UCSD-AML1 (cell line): ENCODE results near the gene SIGLEC5.
A peak's percentile ranks its signal among the peaks of the same experiment; 100 is the strongest.
"Not testable (repeated sequence)": the region's sequence is repeated elsewhere in the genome, so short reads cannot be mapped to it uniquely, and the experiment has no call there.

ENCODE experiments used
- DNase-seq: peaks from one replicate; lab custom pipeline; 2025; ENCODE audit not compliant: unreplicated experiment; lab: John Stamatoyannopoulos, UW

SIGLEC5 gene

GRCh38 chr19:51630315-51630714, at the start of gene SIGLEC5:
TSS of gene SIGLEC5 (minus strand) at chr19:51630401. CDS start at chr19:51630335, 66 bp downstream.
- DNase-seq, result peak; percentile 30

- no peak for DNase-seq
These were observed 46.4 kb upstream of the SIGLEC5 start for GRCh38 chr19:51676566-51677083.

GRCh38 chr19:51675911-51676565, 45.8 kb upstream of the SIGLEC5 start:
- not testable (repeated sequence) for DNase-seq

- no peak for DNase-seq
These were observed 38.0 kb upstream of the SIGLEC5 start for GRCh38 chr19:51668216-51668615.

GRCh38 chr19:51664997-51665396, 34.8 kb upstream of the SIGLEC5 start:
- DNase-seq, result no peak

GRCh38 chr19:51664131-51664530, 33.9 kb upstream of the SIGLEC5 start:
- no peak for DNase-seq

GRCh38 chr19:51663650-51664049, 33.4 kb upstream of the SIGLEC5 start:
- no peak for DNase-seq

- DNase-seq, result peak; percentile 64
These were observed 30.9 kb upstream of the SIGLEC5 start for GRCh38 chr19:51660975-51661600.

GRCh38 chr19:51654783-51655182, 24.6 kb upstream of the SIGLEC5 start:
- DNase-seq, result no peak

- DNase-seq, result no peak
These were observed 23.0 kb upstream of the SIGLEC5 start for GRCh38 chr19:51653162-51653561.

- DNase-seq, result no peak
These were observed 22.1 kb upstream of the SIGLEC5 start for GRCh38 chr19:51652266-51652665.

GRCh38 chr19:51651216-51651846, 21.1 kb upstream of the SIGLEC5 start:
- DNase-seq, result no peak

GRCh38 chr19:51647318-51647717, 17.1 kb upstream of the SIGLEC5 start:
- DNase-seq, result no peak

- DNase-seq, result peak; percentile 52
These were observed 16.5 kb upstream of the SIGLEC5 start, which contains the start of gene SIGLEC14 for GRCh38 chr19:51646730-51647129. TSS of gene SIGLEC14 (minus strand) at chr19:51646825. CDS start at chr19:51646759, 66 bp downstream.

GRCh38 chr19:51644636-51645271, 14.6 kb upstream of the SIGLEC5 start:
- DNase-seq, result no peak

- DNase-seq, result no peak
These were observed 11.4 kb upstream of the SIGLEC5 start for GRCh38 chr19:51641648-51642047.

GRCh38 chr19:51640386-51640785, 10.2 kb upstream of the SIGLEC5 start:
- DNase-seq, result no peak

- DNase-seq, result no peak
These were observed 9.7 kb upstream of the SIGLEC5 start for GRCh38 chr19:51639916-51640315.

GRCh38 chr19:51637362-51637978, 7.3 kb upstream of the SIGLEC5 start:
- DNase-seq, result no peak

- no peak for DNase-seq
These were observed 1.9 kb upstream of the SIGLEC5 start for GRCh38 chr19:51632126-51632525.
